HCT116 (cell line): ENCODE results near the gene MYOZ2. TPM values are rescaled to one million over a fixed set of nuclear protein-coding genes. Genes with fewer than 3 reads are reported as not detected.

ENCODE experiments used
- ATAC-seq: fragments of 200-7000 bp; cut with Tn5 transposase; 2 replicates; pipeline ENCODE4 v1.9.1; 2020; ENCODE audit warnings: mild to moderate bottlenecking, moderate library complexity
- BruUV-seq: library from RNA; stranded (reverse); fragments of 400-500 nt; replicated peaks from 2 replicates; lab custom pipeline; 2021; lab: Mats Ljungman, UMichigan
- CTCF ChIA-PET: fragments of 300-600 bp; sonication (Branson Sonifier 250); formaldehyde crosslinking; loops from one replicate; lab custom pipeline; 2021; ENCODE audit warnings: antibody characterized with exemption; lab: Charles Lee
- POLR2A ChIA-PET: fragments of 300-600, 350-600 bp; sonication (Branson Sonifier 250); formaldehyde crosslinking; loops from one replicate; lab custom pipeline; 2021; ENCODE audit warnings: antibody characterized with exemption; lab: Charles Lee
- RAD21 ChIA-PET, 2 experiments: fragments of 300-600 bp; sonication (Branson Sonifier 250); formaldehyde crosslinking; loops; one replicate each; lab custom pipeline; 2023; ENCODE audit warnings: low total read pairs in 2 of 2; ENCODE audit not compliant: uncharacterized antibody in 2 of 2, unreplicated experiment in 2 of 2, low non-redundant PET in 1 of 2; lab: Charles Lee
- DNase-seq: peaks from one replicate; pipeline ENCODE4 v3.0.0-alpha.2; 2010; ENCODE audit warnings: low read depth, low spot score
- H2AFZ ChIP-seq: fragments of 200-600 bp; shearing (Covaris generic), sonication (generic); 2 replicates; pipeline ENCODE4 v1.6.1; 2017; ENCODE audit warnings: low read depth, mixed run types, mixed read lengths, antibody characterized with exemption, low read length; ENCODE audit not compliant: poor library complexity, severe bottlenecking
- H3K27ac ChIP-seq: 2 replicates; pipeline ENCODE4 v1.5.1; 2012; ENCODE audit warnings: low read depth, low read length
- H3K27me3 ChIP-seq: fragments of 200-600 bp; sonication (generic); 2 replicates; pipeline ENCODE4 v1.6.1; 2016; ENCODE audit warnings: mixed run types, low read length, mixed read lengths; ENCODE audit not compliant: insufficient read depth
- H3K36me3 ChIP-seq, 2 experiments: fragments of 200-500 bp in 1 of 2; fragments of 200-600 bp in 1 of 2; sonication (Bioruptor generic) in 1 of 2; sonication (generic) in 1 of 2; 2 replicates each; pipeline versions ENCODE4 v1.5.1 to v1.6.1; 2014 to 2016; ENCODE audit warnings: low read length in 2 of 2, inconsistent platforms in 1 of 2, mixed read lengths in 1 of 2, mixed run types in 1 of 2; ENCODE audit not compliant: insufficient read depth in 2 of 2, control insufficient read depth in 1 of 2
- H3K4me1 ChIP-seq, 2 experiments: fragments of 200-600 bp in 1 of 2; sonication (generic) in 1 of 2; 2 replicates each; pipeline versions ENCODE4 v1.5.1 to v1.6.1; 2012 to 2017; ENCODE audit warnings: low read length in 2 of 2, inconsistent platforms in 1 of 2, mild to moderate bottlenecking in 1 of 2, mixed read lengths in 1 of 2, mixed run types in 1 of 2, moderate library complexity in 1 of 2; ENCODE audit not compliant: insufficient read depth in 2 of 2, control insufficient read depth in 1 of 2
- H3K4me2 ChIP-seq: fragments of 200-600 bp; sonication (generic); 2 replicates; pipeline ENCODE4 v1.6.1; 2017; ENCODE audit warnings: mixed run types, low read length, mixed read lengths
- H3K4me3 ChIP-seq, 2 experiments: fragments of 200-600 bp in 1 of 2; sonication (generic) in 1 of 2; replicated peaks in 1 of 2; 2 replicates each; pipeline ENCODE4 v1.5.1; 2011 to 2016; ENCODE audit warnings: low read length in 2 of 2, control low read depth in 1 of 2, low read depth in 1 of 2, mild to moderate bottlenecking in 1 of 2, mixed read lengths in 1 of 2, mixed run types in 1 of 2
- H3K79me2 ChIP-seq: fragments of 200-600 bp; sonication (generic); 2 replicates; pipeline ENCODE4 v1.6.1; 2017; ENCODE audit warnings: mild to moderate bottlenecking, mixed run types, low read length, moderate library complexity, mixed read lengths; ENCODE audit not compliant: insufficient read depth
- H3K9ac ChIP-seq: fragments of 200-600 bp; sonication (generic); 2 replicates; pipeline ENCODE4 v1.6.1; 2016; ENCODE audit warnings: low read length, mixed read lengths
- H3K9me2 ChIP-seq: fragments of 200-600 bp; sonication (generic), shearing (Covaris generic); 2 replicates; pipeline ENCODE4 v1.6.1; 2017; ENCODE audit warnings: mixed run types, mild to moderate bottlenecking, moderate library complexity; ENCODE audit not compliant: insufficient read depth
- H3K9me3 ChIP-seq, 2 experiments: fragments of 200-500 bp in 1 of 2; fragments of 200-600 bp in 1 of 2; sonication (Bioruptor generic) in 1 of 2; sonication (generic) in 1 of 2; 2 replicates each; pipeline ENCODE4 v1.6.1; 2014 to 2017; ENCODE audit warnings: low read length in 2 of 2, mixed read lengths in 2 of 2, inconsistent platforms in 1 of 2, low read depth in 1 of 2, mild to moderate bottlenecking in 1 of 2, mixed run types in 1 of 2, moderate library complexity in 1 of 2; ENCODE audit not compliant: control insufficient read depth in 1 of 2, insufficient read depth in 1 of 2
- H4K20me1 ChIP-seq: fragments of 200-600 bp; sonication (generic), shearing (Covaris generic); 2 replicates; pipeline ENCODE4 v1.6.1; 2017; ENCODE audit warnings: mixed run types, mild to moderate bottlenecking, moderate library complexity; ENCODE audit not compliant: insufficient read depth
- CBX3 ChIP-seq: IDR thresholded peaks from 2 replicates; pipeline ENCODE4 v1.6.1; 2012; ENCODE audit warnings: low read depth
- CEBPB ChIP-seq: IDR thresholded peaks from 2 replicates; pipeline ENCODE4 v1.6.1; 2012; ENCODE audit warnings: low read depth
- EGR1 ChIP-seq: IDR thresholded peaks from 2 replicates; pipeline ENCODE4 v1.6.1; 2012; ENCODE audit warnings: low read depth
- ELF1 ChIP-seq: IDR thresholded peaks from 2 replicates; pipeline ENCODE4 v1.6.1; 2012; ENCODE audit warnings: low read depth, borderline replicate concordance
- FOSL1 ChIP-seq: IDR thresholded peaks from 2 replicates; pipeline ENCODE4 v1.6.1; 2012; ENCODE audit warnings: low read depth
- JUND ChIP-seq: IDR thresholded peaks from 2 replicates; pipeline ENCODE4 v1.6.1; 2012
- MAX ChIP-seq: IDR thresholded peaks from 2 replicates; pipeline ENCODE4 v1.6.1; 2012
- POLR2A ChIP-seq: IDR thresholded peaks from 2 replicates; pipeline ENCODE4 v1.7.0; 2011; ENCODE audit warnings: borderline replicate concordance; ENCODE audit not compliant: insufficient read depth, insufficient read length; ENCODE audit errors: extremely low read depth
- POLR2AphosphoS5 ChIP-seq: IDR thresholded peaks from 2 replicates; pipeline ENCODE4 v1.6.1; 2011; ENCODE audit warnings: mild to moderate bottlenecking, low read depth, low read length, moderate library complexity
- RAD21 ChIP-seq: IDR thresholded peaks from 2 replicates; pipeline ENCODE4 v1.6.1; 2012; ENCODE audit warnings: low read depth, mild to moderate bottlenecking
- SP1 ChIP-seq: IDR thresholded peaks from 2 replicates; pipeline ENCODE4 v1.6.1; 2012; ENCODE audit warnings: low read depth
- TCF7L2 ChIP-seq: IDR thresholded peaks from 2 replicates; pipeline ENCODE4 v1.7.0; 2011; ENCODE audit warnings: borderline replicate concordance, inconsistent platforms; ENCODE audit not compliant: insufficient read depth, insufficient read length; ENCODE audit errors: extremely low read depth
- YY1 ChIP-seq: IDR thresholded peaks from 2 replicates; pipeline ENCODE4 v1.6.1; 2011; ENCODE audit warnings: low read length, low read depth, moderate library complexity, mild to moderate bottlenecking; ENCODE audit not compliant: insufficient replicate concordance; ENCODE audit errors: extremely low read depth
- ZBTB33 ChIP-seq: IDR thresholded peaks from 2 replicates; pipeline ENCODE4 v1.6.1; 2011; ENCODE audit warnings: mild to moderate bottlenecking, low read length, moderate library complexity; ENCODE audit not compliant: insufficient replicate concordance; ENCODE audit errors: extremely low read depth
- ZFX ChIP-seq: fragments of 450-650 bp; IDR thresholded peaks from 2 replicates; pipeline ENCODE4 v1.6.1; 2017
- ZNF274 ChIP-seq: fragments of 200-500 bp; sonication (Bioruptor generic); IDR thresholded peaks from 2 replicates; pipeline ENCODE4 v1.6.1; 2014; ENCODE audit warnings: mild to moderate bottlenecking, low read depth, low read length, inconsistent platforms
- intact Hi-C: fragments of 100-400 bp; cut with micrococcal nuclease; formaldehyde crosslinking; loops from 2 replicates; pipeline ENCODE4 v1.10.0; 2022
- total RNA-seq: library from RNA; stranded (reverse); gene quantifications from one replicate; pipeline ENCODE4 v1.2.1, GENCODE V29; 2021; ENCODE audit not compliant: unreplicated experiment
- TF ChIP-seq, protein P1 (sequence below): IDR thresholded peaks from 2 replicates; pipeline ENCODE4 v1.6.1; 2012
- TF ChIP-seq, protein P2 (sequence below), 3 experiments: fragments of 200-600 bp in 1 of 3; sonication (generic) in 1 of 3; IDR thresholded peaks in 2 of 3; conservative IDR thresholded peaks in 1 of 3; 2 replicates each; pipeline ENCODE4 v1.5.1; 2012 to 2017; ENCODE audit warnings: low read depth in 2 of 3, low read length in 2 of 3, antibody characterized with exemption in 1 of 3, borderline replicate concordance in 1 of 3, control low read depth in 1 of 3, mild to moderate bottlenecking in 1 of 3, mixed read lengths in 1 of 3, mixed run types in 1 of 3, moderate library complexity in 1 of 3; ENCODE audit not compliant: insufficient read depth in 1 of 3

MYOZ2 gene
- total RNA-seq, 1 experiment from 2014 or later: not detected

- DNase-seq: no peak
- Histone ChIP-seq H3K36me3 (no peaks in the 10 kb centered on the region), H3K9me3 (no peaks in the 10 kb centered on the region), H3K4me2 (no peak overlapping the region), H4K20me1 (no peaks in the 10 kb centered on the region), H3K9ac (no peak overlapping the region), H3K9me2 (no peaks in the 10 kb centered on the region), H3K4me3 (no peak overlapping the region), H3K27me3 (no peaks in the 10 kb centered on the region), H2AFZ (no peak overlapping the region), H3K79me2 (no peaks in the 10 kb centered on the region), H3K4me1 (peaks cover 0 to 6% of the 10 kb centered on the region in 2 experiments; a peak in 1 of 4 replicates), H3K27ac (no peak overlapping the region)
- ChIA-PET RAD21 (no interaction called here), POLR2A (interaction anchor here (0.7 kb wide), 1 partner anchor 13 kb away, joined by 3 read pairs; no protein-coding TSS in a partner anchor), CTCF (no interaction called here)
- intact Hi-C loops: no loop called here
- ATAC-seq: 0 out of 2 replicates have a peak, but pooled peaks have one; percentile 22
- TF ChIP-seq RAD21: peak; percentile 18; the same call in 1 of the 2 replicates
- TF ChIP-seq FOSL1: no peak
- no peak for TF ChIP-seq SP1
- no peak for TF ChIP-seq EGR1
- no TSS peak for BruUV-seq
These were observed 914 bp downstream of the MYOZ2 start for GRCh38 chr4:119136546-119136945.

DNA sequence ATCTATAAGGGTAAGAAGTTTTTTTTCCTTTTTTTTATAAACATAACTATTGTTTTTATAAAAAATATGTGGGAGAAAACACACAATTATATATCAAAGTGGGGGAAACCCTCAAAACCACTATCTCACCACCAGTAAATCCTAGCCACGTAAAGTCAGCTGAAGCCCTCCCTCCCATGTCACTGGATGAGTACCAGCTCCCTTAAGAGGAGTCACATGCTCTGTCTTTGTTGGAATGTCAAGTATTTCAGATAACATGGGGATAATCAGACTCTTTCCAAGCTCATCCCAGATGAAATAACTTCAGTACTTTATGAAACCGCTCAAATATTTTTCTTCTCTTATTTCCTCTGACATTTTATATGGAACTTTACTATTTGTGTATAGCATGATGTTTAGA, 2.4 kb downstream of the MYOZ2 start:
- H3K4me2 ChIP-seq: no peak overlapping the region
- TF ChIP-seq CBX3 (no peak), ZBTB33 (no peak), SP1 (no peak), ZNF274 (no peak), POLR2AphosphoS5 (no peak), YY1 (no peak), TCF7L2 (no peak), RAD21 (no peak), JUND (no peak), ZFX (no peak), ELF1 (no peak), MAX (no peak), POLR2A (no peak), CEBPB (no peak), EGR1 (no peak)
- TF ChIP-seq, protein P1, sequence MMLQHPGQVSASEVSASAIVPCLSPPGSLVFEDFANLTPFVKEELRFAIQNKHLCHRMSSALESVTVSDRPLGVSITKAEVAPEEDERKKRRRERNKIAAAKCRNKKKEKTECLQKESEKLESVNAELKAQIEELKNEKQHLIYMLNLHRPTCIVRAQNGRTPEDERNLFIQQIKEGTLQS: no peak
- TF ChIP-seq, protein P2, sequence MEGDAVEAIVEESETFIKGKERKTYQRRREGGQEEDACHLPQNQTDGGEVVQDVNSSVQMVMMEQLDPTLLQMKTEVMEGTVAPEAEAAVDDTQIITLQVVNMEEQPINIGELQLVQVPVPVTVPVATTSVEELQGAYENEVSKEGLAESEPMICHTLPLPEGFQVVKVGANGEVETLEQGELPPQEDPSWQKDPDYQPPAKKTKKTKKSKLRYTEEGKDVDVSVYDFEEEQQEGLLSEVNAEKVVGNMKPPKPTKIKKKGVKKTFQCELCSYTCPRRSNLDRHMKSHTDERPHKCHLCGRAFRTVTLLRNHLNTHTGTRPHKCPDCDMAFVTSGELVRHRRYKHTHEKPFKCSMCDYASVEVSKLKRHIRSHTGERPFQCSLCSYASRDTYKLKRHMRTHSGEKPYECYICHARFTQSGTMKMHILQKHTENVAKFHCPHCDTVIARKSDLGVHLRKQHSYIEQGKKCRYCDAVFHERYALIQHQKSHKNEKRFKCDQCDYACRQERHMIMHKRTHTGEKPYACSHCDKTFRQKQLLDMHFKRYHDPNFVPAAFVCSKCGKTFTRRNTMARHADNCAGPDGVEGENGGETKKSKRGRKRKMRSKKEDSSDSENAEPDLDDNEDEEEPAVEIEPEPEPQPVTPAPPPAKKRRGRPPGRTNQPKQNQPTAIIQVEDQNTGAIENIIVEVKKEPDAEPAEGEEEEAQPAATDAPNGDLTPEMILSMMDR (IDR thresholded peaks at IDR 0.05 in 2 of 3, conservative IDR thresholded peaks at IDR 0.05 in 1 of 3; ENCODE audit: borderline replicate concordance in 1 of 3, insufficient read depth in 1 of 3, low read depth in 2 of 3, low read length in 2 of 3): no peak

More for the DNA sequence above, 2.4 kb downstream of the MYOZ2 start:
- Histone ChIP-seq H3K27ac (no peak overlapping the region), H3K36me3 (no peaks in the 10 kb centered on the region), H3K4me3 (no peak overlapping the region), H3K9me3 (no peaks in the 10 kb centered on the region), H3K4me1 (peaks cover 0 to 6% of the 10 kb centered on the region in 2 experiments; a peak in 1 of 4 replicates), H4K20me1 (no peaks in the 10 kb centered on the region), H3K9ac (no peak overlapping the region), H3K9me2 (no peaks in the 10 kb centered on the region), H2AFZ (no peak overlapping the region), H3K27me3 (no peaks in the 10 kb centered on the region), H3K79me2 (no peaks in the 10 kb centered on the region)
- CTCF ChIA-PET: no interaction called here
- RAD21 ChIA-PET: no interaction called here
- intact Hi-C loops: no loop called here
- ATAC-seq (no peak), DNase-seq (no peak)
- no TSS peak for BruUV-seq
- POLR2A ChIA-PET: no interaction called here
